ENCODE data around the gene NES. TPM values are rescaled to one million over a fixed set of nuclear protein-coding genes. Genes with fewer than 3 reads are reported as not detected.

Gene NES
- total RNA-seq, 1 experiment from 2014 or later = 168 TPM

GRCh38 chr1:156647351-156647750 is 29.9 kb downstream of the NES start:
- no peaks in the 10 kb centered on the region; a peak in 1 of 5 replicates for H3K9me3 Mint-ChIP-seq
- Histone ChIP-seq H2AK5ac (ENCODE audit: insufficient read length, low read length) (no peak overlapping the region), H3K27ac (ENCODE audit: insufficient read length, low read depth, low read length) (no peak overlapping the region), H3K4me1 (ENCODE audit: insufficient read depth, low read length) (no peaks in the 10 kb centered on the region; the same call in 1 of the 2 replicates), H3K56ac (ENCODE audit: insufficient read length, low read depth, low read length) (no peak overlapping the region), H4K5ac (ENCODE audit: insufficient read length, low read depth, low read length) (no peak overlapping the region), H4K20me1 (ENCODE audit: control insufficient read depth, insufficient read depth, insufficient read length) (no peaks in the 10 kb centered on the region), H3K14ac (ENCODE audit: insufficient read depth, low read length) (no peak overlapping the region), H3T11ph (ENCODE audit: low read length) (no peak overlapping the region), H3K18ac (ENCODE audit: insufficient read length, low read depth, low read length) (no peak overlapping the region), H3K79me1 (ENCODE audit: insufficient read depth, low read depth, low read length, poor library complexity, severe bottlenecking) (no peaks in the 10 kb centered on the region), H3K23ac (ENCODE audit: insufficient read length, low read depth, low read length) (no peak overlapping the region), H3K9me3 (ENCODE audit: control insufficient read depth, low read depth, low read length) (no peaks in the 10 kb centered on the region), H2BK5ac (ENCODE audit: insufficient read length, low read length) (no peak overlapping the region), H3K23me2 (ENCODE audit: insufficient read length, low read depth, low read length, poor library complexity, severe bottlenecking) (peaks cover 2% of the 10 kb centered on the region), H4K91ac (ENCODE audit: insufficient read length, low read depth, low read length) (no peak overlapping the region), H2BK120ac (ENCODE audit: low read depth, low read length, poor library complexity, severe bottlenecking) (no peak overlapping the region), H3K9ac (ENCODE audit: extremely low read depth, insufficient read length, low read length) (no peak overlapping the region), H2BK15ac (ENCODE audit: low read depth, low read length) (no peak overlapping the region), H2BK20ac (ENCODE audit: low read depth, low read length, poor library complexity, severe bottlenecking) (no peak overlapping the region), H3K79me2 (ENCODE audit: insufficient read depth, low read length) (no peaks in the 10 kb centered on the region), H2AFZ (ENCODE audit: low read length) (no peak overlapping the region), H3K4ac (ENCODE audit: low read depth, low read length) (no peak overlapping the region), H4K8ac (replicated peaks; ENCODE audit: insufficient read length, low read depth, low read length) (no peak overlapping the region), H3K27me3 (ENCODE audit: insufficient read depth, low read length) (peaks cover 4% of the 10 kb centered on the region; the same call in 1 of the 2 replicates), H3K4me2 (ENCODE audit: insufficient read depth, insufficient read length, low read length) (no peak overlapping the region), H2BK12ac (ENCODE audit: insufficient read length, low read depth, low read length) (no peak overlapping the region)
- WGBS (ENCODE audit: extremely low coverage, insufficient read length, low lambda C conversion rate) = no CpG with 5 or more reads among the region's 10 CpGs
- no peak overlapping the region for H3K27ac Mint-ChIP-seq
- no peaks in the 10 kb centered on the region for H3K36me3 Mint-ChIP-seq (ENCODE audit: insufficient read depth in 1 of 3, low read depth in 3 of 3)
- TF ChIP-seq, protein P1, sequence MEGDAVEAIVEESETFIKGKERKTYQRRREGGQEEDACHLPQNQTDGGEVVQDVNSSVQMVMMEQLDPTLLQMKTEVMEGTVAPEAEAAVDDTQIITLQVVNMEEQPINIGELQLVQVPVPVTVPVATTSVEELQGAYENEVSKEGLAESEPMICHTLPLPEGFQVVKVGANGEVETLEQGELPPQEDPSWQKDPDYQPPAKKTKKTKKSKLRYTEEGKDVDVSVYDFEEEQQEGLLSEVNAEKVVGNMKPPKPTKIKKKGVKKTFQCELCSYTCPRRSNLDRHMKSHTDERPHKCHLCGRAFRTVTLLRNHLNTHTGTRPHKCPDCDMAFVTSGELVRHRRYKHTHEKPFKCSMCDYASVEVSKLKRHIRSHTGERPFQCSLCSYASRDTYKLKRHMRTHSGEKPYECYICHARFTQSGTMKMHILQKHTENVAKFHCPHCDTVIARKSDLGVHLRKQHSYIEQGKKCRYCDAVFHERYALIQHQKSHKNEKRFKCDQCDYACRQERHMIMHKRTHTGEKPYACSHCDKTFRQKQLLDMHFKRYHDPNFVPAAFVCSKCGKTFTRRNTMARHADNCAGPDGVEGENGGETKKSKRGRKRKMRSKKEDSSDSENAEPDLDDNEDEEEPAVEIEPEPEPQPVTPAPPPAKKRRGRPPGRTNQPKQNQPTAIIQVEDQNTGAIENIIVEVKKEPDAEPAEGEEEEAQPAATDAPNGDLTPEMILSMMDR (conservative IDR thresholded peaks at IDR 0.05) = no peak
- no peak overlapping the region for H3K4me3 Mint-ChIP-seq
- no peak for DNase-seq
- peaks cover 94% of the 10 kb centered on the region for H3K27me3 Mint-ChIP-seq (ENCODE audit: low read depth)
- H3K4me1 Mint-ChIP-seq = peaks cover 14 to 17% of the 10 kb centered on the region in 2 experiments

All from H9 (cell line).